ENCODE results near the gene RPRD2. TPM values are rescaled to one million over a fixed set of nuclear protein-coding genes. Genes with fewer than 3 reads are reported as not detected.

Gene RPRD2
- total RNA-seq, 1 donor from 2014 or later, result 26.0 TPM

GRCh38 chr1:150409504-150410362 is 45.8 kb downstream of the RPRD2 start:
- Histone ChIP-seq H3K4me1 (ENCODE audit: insufficient read depth, low read length) (no peaks in the 10 kb centered on the region), H3K4me3 (ENCODE audit: insufficient read depth, low read depth, low read length) (no peak overlapping the region), H3K9me3 (ENCODE audit: insufficient read depth, low read depth, low read length) (no peaks in the 10 kb centered on the region), H3K27ac (ENCODE audit: low read depth, low read length) (no peak overlapping the region), H3K36me3 (ENCODE audit: insufficient read depth, low read length) (no peaks in the 10 kb centered on the region), H3K79me2 (ENCODE audit: insufficient read depth, low read length) (peaks cover 70% of the 10 kb centered on the region), H4K20me1 (ENCODE audit: insufficient read depth, low read length) (peaks cover 63% of the 10 kb centered on the region), H3K9ac (ENCODE audit: low read length) (no peak overlapping the region), H3K27me3 (ENCODE audit: insufficient read depth, low read length) (no peaks in the 10 kb centered on the region), H3K4me2 (ENCODE audit: low read length) (no peak overlapping the region), H2AFZ (ENCODE audit: low read depth, low read length) (no peak overlapping the region)
- DNase-seq (ENCODE audit: low read depth) (no peak), FAIRE-seq (no peak)
- Mint-ChIP-seq H3K4me3 (ENCODE audit: unreplicated experiment) (no peak overlapping the region), H3K27ac (ENCODE audit: unreplicated experiment) (peak overlapping the region; percentile 64), H3K4me1 (ENCODE audit: low read depth, unreplicated experiment) (peaks cover 17% of the 10 kb centered on the region), H3K36me3 (ENCODE audit: low read depth, unreplicated experiment) (no peaks in the 10 kb centered on the region), H3K27me3 (ENCODE audit: low read depth, unreplicated experiment) (no peaks in the 10 kb centered on the region), H3K9me3 (ENCODE audit: unreplicated experiment) (no peaks in the 10 kb centered on the region)
- TF ChIP-seq, protein P1, sequence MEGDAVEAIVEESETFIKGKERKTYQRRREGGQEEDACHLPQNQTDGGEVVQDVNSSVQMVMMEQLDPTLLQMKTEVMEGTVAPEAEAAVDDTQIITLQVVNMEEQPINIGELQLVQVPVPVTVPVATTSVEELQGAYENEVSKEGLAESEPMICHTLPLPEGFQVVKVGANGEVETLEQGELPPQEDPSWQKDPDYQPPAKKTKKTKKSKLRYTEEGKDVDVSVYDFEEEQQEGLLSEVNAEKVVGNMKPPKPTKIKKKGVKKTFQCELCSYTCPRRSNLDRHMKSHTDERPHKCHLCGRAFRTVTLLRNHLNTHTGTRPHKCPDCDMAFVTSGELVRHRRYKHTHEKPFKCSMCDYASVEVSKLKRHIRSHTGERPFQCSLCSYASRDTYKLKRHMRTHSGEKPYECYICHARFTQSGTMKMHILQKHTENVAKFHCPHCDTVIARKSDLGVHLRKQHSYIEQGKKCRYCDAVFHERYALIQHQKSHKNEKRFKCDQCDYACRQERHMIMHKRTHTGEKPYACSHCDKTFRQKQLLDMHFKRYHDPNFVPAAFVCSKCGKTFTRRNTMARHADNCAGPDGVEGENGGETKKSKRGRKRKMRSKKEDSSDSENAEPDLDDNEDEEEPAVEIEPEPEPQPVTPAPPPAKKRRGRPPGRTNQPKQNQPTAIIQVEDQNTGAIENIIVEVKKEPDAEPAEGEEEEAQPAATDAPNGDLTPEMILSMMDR (IDR thresholded peaks at IDR 0.05; ENCODE audit: insufficient read depth, low read depth, low read length), result no peak
- no peak for TF ChIP-seq EZH2 (IDR thresholded peaks at IDR 0.05; ENCODE audit: insufficient read depth, low read length)

DNA sequence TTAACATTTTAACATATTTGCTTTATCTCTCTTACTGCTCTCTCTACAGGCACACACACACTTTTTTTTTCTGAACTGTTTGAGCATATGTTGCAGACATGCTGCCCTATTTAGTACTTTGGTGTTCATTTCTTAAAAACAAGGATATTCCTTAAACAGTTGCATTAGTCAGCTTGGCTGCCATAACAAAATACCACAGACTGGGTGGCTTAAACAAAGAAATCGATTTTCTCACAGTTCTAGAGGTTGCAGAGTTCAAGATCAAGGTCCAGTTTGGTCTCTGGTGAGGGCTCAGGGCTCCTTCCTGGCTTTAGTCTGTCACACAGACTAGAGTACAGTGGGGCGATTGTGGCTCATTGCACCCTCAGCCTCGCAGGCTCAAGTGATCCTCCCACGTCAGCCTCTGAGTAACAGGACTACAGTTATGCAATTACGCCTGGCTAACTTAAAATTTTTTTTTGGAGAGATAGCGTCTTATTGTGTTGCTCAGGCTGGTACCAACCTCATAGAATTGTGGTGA is 46.7 kb downstream of the RPRD2 start:
- H3K36me3 ChIP-seq (ENCODE audit: insufficient read depth, low read length), result no peaks in the 10 kb centered on the region
- no peaks in the 10 kb centered on the region for H3K9me3 Mint-ChIP-seq (ENCODE audit: unreplicated experiment)
- H3K27me3 Mint-ChIP-seq (ENCODE audit: low read depth, unreplicated experiment), result no peaks in the 10 kb centered on the region
- peaks cover 61% of the 10 kb centered on the region for H4K20me1 ChIP-seq (ENCODE audit: insufficient read depth, low read length)
- no peak overlapping the region for H3K4me3 Mint-ChIP-seq (ENCODE audit: unreplicated experiment)
- H3K4me2 ChIP-seq (ENCODE audit: low read length), result no peak overlapping the region
- FAIRE-seq, result no peak
- peak; percentile 36 for DNase-seq (ENCODE audit: low read depth)
- H2AFZ ChIP-seq (ENCODE audit: low read depth, low read length), result no peak overlapping the region
- peaks cover 16% of the 10 kb centered on the region for H3K4me1 Mint-ChIP-seq (ENCODE audit: low read depth, unreplicated experiment)
- no peaks in the 10 kb centered on the region for H3K27me3 ChIP-seq (ENCODE audit: insufficient read depth, low read length)
- H3K79me2 ChIP-seq (ENCODE audit: insufficient read depth, low read length), result peaks cover 67% of the 10 kb centered on the region
- TF ChIP-seq EZH2 (IDR thresholded peaks at IDR 0.05; ENCODE audit: insufficient read depth, low read length), result no peak
- TF ChIP-seq, protein P1 (IDR thresholded peaks at IDR 0.05; ENCODE audit: insufficient read depth, low read depth, low read length), result no peak
- H3K27ac ChIP-seq (ENCODE audit: low read depth, low read length), result no peak overlapping the region
- no peak overlapping the region for H3K4me3 ChIP-seq (ENCODE audit: insufficient read depth, low read depth, low read length)
- H3K4me1 ChIP-seq (ENCODE audit: insufficient read depth, low read length), result no peaks in the 10 kb centered on the region
- H3K9me3 ChIP-seq (ENCODE audit: insufficient read depth, low read depth, low read length), result no peaks in the 10 kb centered on the region
- no peak overlapping the region for H3K9ac ChIP-seq (ENCODE audit: low read length)
- H3K27ac Mint-ChIP-seq (ENCODE audit: unreplicated experiment), result peak overlapping the region; percentile 54
- no peaks in the 10 kb centered on the region for H3K36me3 Mint-ChIP-seq (ENCODE audit: low read depth, unreplicated experiment)

- Histone ChIP-seq H3K27me3 (ENCODE audit: insufficient read depth, low read length) (no peaks in the 10 kb centered on the region), H3K9ac (ENCODE audit: low read length) (no peak overlapping the region), H3K27ac (ENCODE audit: low read depth, low read length) (no peak overlapping the region), H3K4me3 (ENCODE audit: insufficient read depth, low read depth, low read length) (no peak overlapping the region), H4K20me1 (ENCODE audit: insufficient read depth, low read length) (peaks cover 33% of the 10 kb centered on the region), H3K9me3 (ENCODE audit: insufficient read depth, low read depth, low read length) (no peaks in the 10 kb centered on the region), H3K79me2 (ENCODE audit: insufficient read depth, low read length) (peaks cover 37% of the 10 kb centered on the region), H3K4me1 (ENCODE audit: insufficient read depth, low read length) (no peaks in the 10 kb centered on the region), H2AFZ (ENCODE audit: low read depth, low read length) (no peak overlapping the region), H3K4me2 (ENCODE audit: low read length) (no peak overlapping the region), H3K36me3 (ENCODE audit: insufficient read depth, low read length) (peaks cover 2% of the 10 kb centered on the region)
- Mint-ChIP-seq H3K4me3 (ENCODE audit: unreplicated experiment) (no peak overlapping the region), H3K4me1 (ENCODE audit: low read depth, unreplicated experiment) (peaks cover 13% of the 10 kb centered on the region), H3K27me3 (ENCODE audit: low read depth, unreplicated experiment) (no peaks in the 10 kb centered on the region), H3K27ac (ENCODE audit: unreplicated experiment) (no peak overlapping the region), H3K36me3 (ENCODE audit: low read depth, unreplicated experiment) (no peaks in the 10 kb centered on the region), H3K9me3 (ENCODE audit: unreplicated experiment) (no peaks in the 10 kb centered on the region)
- no peak for DNase-seq (ENCODE audit: low read depth)
- no peak for TF ChIP-seq EZH2 (IDR thresholded peaks at IDR 0.05; ENCODE audit: insufficient read depth, low read length)
- TF ChIP-seq, protein P1 (IDR thresholded peaks at IDR 0.05; ENCODE audit: insufficient read depth, low read depth, low read length), result no peak
- FAIRE-seq, result no peak
Observed at GRCh38 chr1:150414592-150414991, 50.6 kb downstream of the RPRD2 start.

Measured in astrocyte (in vitro differentiated cells and primary cell).